ENCODE measurements around the gene RAB3D. TPM values are rescaled to one million over a fixed set of nuclear protein-coding genes. Genes with fewer than 3 reads are reported as not detected.
"Not testable (repeated sequence)": the region's sequence is repeated elsewhere in the genome, so short reads cannot be mapped to it uniquely, and the experiment has no call there.

RAB3D gene
- total RNA-seq, 6 experiments from 2014 or later, result 2.7 to 4.5 (median 4.0) TPM

DNA sequence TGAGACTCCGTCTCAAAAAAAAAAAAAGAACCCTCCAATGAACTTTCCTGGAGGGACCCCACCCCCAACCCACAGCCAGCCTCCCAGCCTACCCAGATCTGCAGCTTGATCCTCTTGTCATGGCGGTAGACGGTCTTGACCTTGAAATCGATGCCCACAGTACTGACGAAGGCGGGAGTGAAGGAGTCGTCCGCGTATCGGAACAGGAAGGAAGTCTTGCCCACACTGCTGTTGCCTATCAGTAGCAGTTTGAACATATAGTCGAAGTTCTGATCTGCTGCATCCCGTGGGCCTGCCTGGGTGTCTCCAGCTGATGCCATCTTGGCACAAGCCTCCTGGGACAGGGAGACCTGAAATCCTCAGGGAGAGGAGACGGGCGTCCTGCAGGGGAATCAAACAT, 2.4 kb downstream of the RAB3D start:
- Histone ChIP-seq H3K27ac (no peak overlapping the region), H3K9me3 (no peaks in the 10 kb centered on the region), H3K27me3 (no peaks in the 10 kb centered on the region), H3K36me3 (peaks cover 0 to 8% (median under 1%) of the 10 kb centered on the region in 4 donors), H3K4me3 (no peak overlapping the region), H3K4me1 (peaks cover 0 to 10% (median 0%) of the 10 kb centered on the region in 4 donors)
- no peak for DNase-seq
- 56% methylated on average over 3 of the region's 14 CpGs for WGBS (ENCODE audit: insufficient coverage, low coverage, low lambda C conversion rate, missing lambda C conversion rate)
- intact Hi-C loops (cut with DNase I), result no loop called here
- TF ChIP-seq POLR2A (IDR thresholded peaks at IDR 0.05) (no peak), CTCF (IDR thresholded peaks at IDR 0.05) (no peak)
- no peak for ATAC-seq

DNA sequence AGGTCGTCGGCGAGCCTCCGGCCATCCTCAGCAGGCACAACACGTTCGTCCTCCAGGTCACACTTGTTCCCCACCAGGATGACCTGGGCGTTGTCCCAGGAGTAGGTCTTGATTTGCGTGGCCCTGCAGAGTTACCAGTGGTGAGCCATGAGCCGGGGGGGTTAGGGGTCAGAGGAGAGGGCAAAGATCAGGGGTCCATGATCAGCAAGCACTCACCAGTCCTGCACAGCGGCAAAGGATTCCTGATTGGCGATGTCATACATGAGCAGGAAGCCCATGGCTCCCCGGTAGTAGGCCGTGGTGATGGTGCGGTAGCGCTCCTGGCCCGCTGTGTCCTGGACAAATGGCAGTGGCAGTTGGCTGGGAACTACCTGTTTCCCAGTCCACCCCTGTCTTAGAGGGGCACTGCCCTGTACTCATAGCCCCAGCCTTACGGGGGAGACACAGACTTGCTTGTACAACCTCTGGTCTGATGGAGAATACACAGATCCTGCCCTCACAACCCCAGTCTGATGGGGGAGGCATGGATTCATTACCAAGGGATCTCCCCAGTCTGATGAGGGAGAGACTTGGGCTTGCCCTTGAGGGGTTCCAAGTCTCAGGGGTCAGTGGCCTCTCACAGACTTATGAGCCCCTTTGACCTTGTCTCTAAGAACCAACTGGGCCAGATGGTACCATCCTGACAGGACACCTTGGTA, 3.9 kb downstream of the RAB3D start:
- DNase-seq, result no peak
- TF ChIP-seq CTCF (IDR thresholded peaks at IDR 0.05) (no peak), POLR2A (IDR thresholded peaks at IDR 0.05) (no peak)
- no peak overlapping the region for H3K4me3 ChIP-seq
- no peak for ATAC-seq
- no peaks in the 10 kb centered on the region for H3K9me3 ChIP-seq
- H3K27ac ChIP-seq, result no peak overlapping the region
- intact Hi-C loops (cut with DNase I), result no loop called here
- peaks cover 0 to 8% (median 0%) of the 10 kb centered on the region in 4 donors for H3K36me3 ChIP-seq
- H3K4me1 ChIP-seq, result peaks cover 0 to 10% (median 0%) of the 10 kb centered on the region in 4 donors
- H3K27me3 ChIP-seq, result no peaks in the 10 kb centered on the region
- WGBS (ENCODE audit: insufficient coverage, low coverage, low lambda C conversion rate, missing lambda C conversion rate), result 100% methylated on average over 2 of the region's 17 CpGs

DNA sequence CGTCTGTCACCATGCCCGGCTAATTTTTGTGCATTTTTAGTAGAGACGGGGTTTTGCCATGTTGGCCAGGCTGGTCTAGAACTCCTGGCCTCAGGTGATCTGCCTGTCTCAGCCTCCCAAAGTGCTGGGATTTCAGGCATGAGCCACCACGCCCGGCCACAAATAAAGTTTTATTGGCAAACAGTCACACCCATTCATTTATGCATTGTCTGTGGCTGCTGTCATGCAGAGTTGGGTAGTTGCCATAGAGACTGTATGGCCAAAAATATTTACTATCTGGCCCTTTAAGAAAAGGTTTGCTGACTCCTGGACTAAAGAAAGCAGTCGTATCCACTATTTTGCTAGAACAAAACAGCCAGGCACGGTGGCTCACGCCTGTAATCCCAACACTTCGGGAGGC, 5.6 kb downstream of the RAB3D start:
- ATAC-seq; H3K4me3 ChIP-seq; H3K4me1 ChIP-seq; DNase-seq; H3K27ac ChIP-seq; H3K36me3 ChIP-seq; H3K9me3 ChIP-seq; intact Hi-C loops (cut with DNase I); H3K27me3 ChIP-seq: not testable (repeated sequence)
- 93% methylated on average over 3 of the region's 9 CpGs for WGBS (ENCODE audit: insufficient coverage, low coverage, low lambda C conversion rate, missing lambda C conversion rate)

GRCh38 chr19:11332822-11333221, 6.6 kb downstream of the RAB3D start:
- WGBS (ENCODE audit: insufficient coverage, low coverage, low lambda C conversion rate, missing lambda C conversion rate), result 79% methylated on average over 1 of the region's 5 CpGs
- no peak for ATAC-seq
- H3K27ac ChIP-seq, result no peak overlapping the region
- H3K4me1 ChIP-seq, result no peaks in the 10 kb centered on the region
- H3K4me3 ChIP-seq, result no peak overlapping the region
- H3K36me3 ChIP-seq, result peaks cover 0 to 8% (median 0%) of the 10 kb centered on the region in 4 donors
- no peak for DNase-seq
- no peaks in the 10 kb centered on the region for H3K9me3 ChIP-seq
- no peak for TF ChIP-seq CTCF (IDR thresholded peaks at IDR 0.05)
- no peak for TF ChIP-seq POLR2A (IDR thresholded peaks at IDR 0.05)
- intact Hi-C loops (cut with DNase I), result no loop called here
- H3K27me3 ChIP-seq, result no peaks in the 10 kb centered on the region

DNA sequence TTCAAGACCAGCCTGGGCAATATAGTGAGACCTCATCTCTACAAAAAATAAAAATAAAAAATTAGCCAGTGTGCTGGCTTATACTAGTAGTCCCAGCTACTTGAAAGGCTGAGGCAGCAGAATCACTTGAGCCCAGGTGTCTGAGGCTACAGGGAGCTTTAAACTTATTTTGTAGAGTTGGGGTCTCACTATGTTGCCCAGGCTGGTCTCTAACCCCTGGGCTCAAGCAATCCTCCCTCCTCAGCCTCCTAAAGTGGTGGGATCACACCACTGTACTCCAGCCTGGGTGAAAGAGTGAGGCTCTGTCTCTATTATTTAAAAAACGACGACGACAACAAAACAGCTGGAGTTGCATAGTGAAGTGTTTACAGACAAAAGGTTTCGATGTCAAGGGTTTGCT, 8.0 kb downstream of the RAB3D start:
- no peak for ATAC-seq
- TF ChIP-seq CTCF (IDR thresholded peaks at IDR 0.05) (no peak), POLR2A (IDR thresholded peaks at IDR 0.05) (no peak)
- peaks cover 0 to 8% (median 2%) of the 10 kb centered on the region in 4 donors for H3K36me3 ChIP-seq

More for the DNA sequence above, 8.0 kb downstream of the RAB3D start:
- Histone ChIP-seq H3K27ac (no peak overlapping the region), H3K9me3 (no peaks in the 10 kb centered on the region), H3K27me3 (no peaks in the 10 kb centered on the region), H3K4me3 (no peak overlapping the region), H3K4me1 (no peaks in the 10 kb centered on the region)
- 59% methylated on average over 4 of the region's 4 CpGs for WGBS (ENCODE audit: insufficient coverage, low coverage, low lambda C conversion rate, missing lambda C conversion rate)
- no peak for DNase-seq
- intact Hi-C loops (cut with DNase I), result no loop called here

Data from right lobe of liver (tissue), 6 donors.